ENCODE results near the gene ATP13A5.

- TF ChIP-seq EZH2phosphoT487 (IDR thresholded peaks at IDR 0.05; ENCODE audit: low read depth, severe bottlenecking, unreplicated experiment) (no peak), CTCF (IDR thresholded peaks at IDR 0.05; ENCODE audit: poor library complexity) (no peak)
Observed at GRCh38 chr3:193241716-193242115, 136.8 kb downstream of the ATP13A5 start.
